ENCODE results near the gene RAB35.
"Not testable (repeated sequence)": the region's sequence is repeated elsewhere in the genome, so short reads cannot be mapped to it uniquely, and the experiment has no call there.

RAB35 gene

GRCh38 chr12:120054293-120054692 lies 62.3 kb downstream of the RAB35 start:
- DNase-seq, result no peak

- no peak for DNase-seq
Observed at GRCh38 chr12:120051535-120051934, 65.0 kb downstream of the RAB35 start.

GRCh38 chr12:120049426-120049825 lies 67.1 kb downstream of the RAB35 start:
- no peak for DNase-seq

GRCh38 chr12:120048263-120048662 lies 68.3 kb downstream of the RAB35 start:
- no peak for DNase-seq

- DNase-seq, result no peak
Observed at GRCh38 chr12:120047072-120047471, 69.5 kb downstream of the RAB35 start.

- DNase-seq, result not testable (repeated sequence)
Observed at GRCh38 chr12:120045367-120045766, 71.2 kb downstream of the RAB35 start.

Measured in stimulated activated CD4-positive, alpha-beta T cell treated with anti-CD3 and anti-CD28 coated beads, Interleukin-2, amount 100 ng/mL, for 24 hours (primary cell).